ENCODE measurements around the gene STAT6.
"Not testable (repeated sequence)": the region's sequence is repeated elsewhere in the genome, so short reads cannot be mapped to it uniquely, and the experiment has no call there.

Gene STAT6

GRCh38 chr12:57079821-57080220 is 31.3 kb downstream of the STAT6 start:
- TF ChIP-seq CTCF (IDR thresholded peaks at IDR 0.05; ENCODE audit: extremely low read depth, insufficient read depth, missing control alignments), result no peak
- DNase-seq (ENCODE audit: low spot score), result no peak
- in situ Hi-C loops (cut with MboI; ENCODE audit: low pct_unique_long_range_greater_than_20kb, low sequenced_read_pairs, unreplicated experiment), result no loop called here

GRCh38 chr12:57078519-57079404 is 32.4 kb downstream of the STAT6 start, which contains the start of gene NEMP1:
Gene NEMP1, minus strand, starts transcription at chr12:57078791. Its CDS starts 46 bp downstream, at chr12:57078745.
- in situ Hi-C loops (cut with MboI; ENCODE audit: low pct_unique_long_range_greater_than_20kb, low sequenced_read_pairs, unreplicated experiment), result no loop called here
- peak; percentile 93 for DNase-seq (ENCODE audit: low spot score)
- no peak for TF ChIP-seq CTCF (IDR thresholded peaks at IDR 0.05; ENCODE audit: extremely low read depth, insufficient read depth, missing control alignments)

GRCh38 chr12:57073566-57074450 is 37.4 kb downstream of the STAT6 start:
- DNase-seq (ENCODE audit: low spot score); in situ Hi-C loops (cut with MboI; ENCODE audit: low pct_unique_long_range_greater_than_20kb, low sequenced_read_pairs, unreplicated experiment): not testable (repeated sequence)

GRCh38 chr12:57072661-57073060 is 38.5 kb downstream of the STAT6 start:
- no peak for TF ChIP-seq CTCF (IDR thresholded peaks at IDR 0.05; ENCODE audit: extremely low read depth, insufficient read depth, missing control alignments)
- no peak for DNase-seq (ENCODE audit: low spot score)
- in situ Hi-C loops (cut with MboI; ENCODE audit: low pct_unique_long_range_greater_than_20kb, low sequenced_read_pairs, unreplicated experiment), result no loop called here

- TF ChIP-seq CTCF (IDR thresholded peaks at IDR 0.05; ENCODE audit: extremely low read depth, insufficient read depth, missing control alignments), result peak; percentile 84
- DNase-seq (ENCODE audit: low spot score), result peak; percentile 54
- in situ Hi-C loops (cut with MboI; ENCODE audit: low pct_unique_long_range_greater_than_20kb, low sequenced_read_pairs, unreplicated experiment), result no loop called here
These were observed 41.6 kb downstream of the STAT6 start for GRCh38 chr12:57069523-57069922.

- TF ChIP-seq CTCF (IDR thresholded peaks at IDR 0.05; ENCODE audit: extremely low read depth, insufficient read depth, missing control alignments), result no peak
- in situ Hi-C loops (cut with MboI; ENCODE audit: low pct_unique_long_range_greater_than_20kb, low sequenced_read_pairs, unreplicated experiment), result no loop called here
These were observed 44.9 kb downstream of the STAT6 start for GRCh38 chr12:57066245-57066644.

More at GRCh38 chr12:57066245-57066644, 44.9 kb downstream of the STAT6 start:
- no peak for DNase-seq (ENCODE audit: low spot score)

Data from GM13977 (cell line).